PFSK-1 (cell line): ENCODE data around the gene SV2C.

Experiments
- FOXP2 ChIP-seq: optimal IDR thresholded peaks from 2 replicates; pipeline ENCODE3; 2011; ENCODE audit warnings: borderline replicate concordance, control low read depth, inconsistent platforms; ENCODE audit not compliant: insufficient read depth; ENCODE audit errors: extremely low read length, extremely low read depth
- POLR2AphosphoS5 ChIP-seq: IDR thresholded peaks from 2 replicates; pipeline ENCODE4 v1.6.1; 2012; ENCODE audit warnings: low read depth, mild to moderate bottlenecking, control low read depth, low read length, moderate library complexity
- SIN3A ChIP-seq: IDR thresholded peaks from 2 replicates; pipeline ENCODE4 v1.6.1; 2012; ENCODE audit warnings: mild to moderate bottlenecking, low read length, moderate library complexity, borderline replicate concordance; ENCODE audit not compliant: insufficient read depth
- TAF1 ChIP-seq: IDR thresholded peaks from 2 replicates; pipeline ENCODE4 v1.6.1; 2012; ENCODE audit warnings: low read length, control low read depth, borderline replicate concordance; ENCODE audit not compliant: insufficient read depth

- TF ChIP-seq POLR2AphosphoS5: no peak
- no peak for TF ChIP-seq SIN3A
- TF ChIP-seq TAF1: no peak
- TF ChIP-seq FOXP2: no peak
These were observed 222.6 kb downstream of the SV2C start for GRCh38 chr5:76305775-76306174.
